ENCODE data around the gene CD22. TPM values are rescaled to one million over a fixed set of nuclear protein-coding genes. Genes with fewer than 3 reads are reported as not detected.
A peak's percentile ranks its signal among the peaks of the same experiment; 100 is the strongest.

Gene CD22
- total RNA-seq, 2 experiments from 2014 or later, result 2.0 to 2.6 TPM

DNA sequence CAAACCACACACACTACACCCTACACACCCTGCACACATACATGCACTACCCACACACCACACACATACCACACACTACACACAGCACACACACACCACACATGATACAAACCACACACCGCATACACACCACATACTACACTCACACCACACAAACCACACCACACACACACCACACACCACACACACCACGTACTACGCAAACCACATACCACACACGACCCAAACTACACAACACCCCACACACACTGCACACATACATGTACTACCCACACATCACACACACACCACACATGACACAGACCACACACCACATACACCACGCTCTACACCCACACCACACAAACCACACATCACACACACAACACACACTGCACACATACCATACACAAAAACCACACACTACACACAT, 30.4 kb upstream of the CD22 start:
- Mint-ChIP-seq H3K4me3 (no peak overlapping the region), H3K36me3 (ENCODE audit: low read depth) (no peaks in the 10 kb centered on the region), H3K27me3 (ENCODE audit: low read depth) (no peaks in the 10 kb centered on the region), H3K9me3 (no peaks in the 10 kb centered on the region), H3K4me1 (ENCODE audit: low read depth) (peaks cover 8% of the 10 kb centered on the region), H3K27ac (no peak overlapping the region)
- DNase-seq, result no peak
- intact Hi-C loops (cut with micrococcal nuclease), result no loop called here
- CTCF ChIA-PET, result no interaction called here

- DNase-seq, result no peak
- intact Hi-C loops (cut with micrococcal nuclease), result no loop called here
- Mint-ChIP-seq H3K9me3 (no peaks in the 10 kb centered on the region), H3K4me3 (no peak overlapping the region), H3K27me3 (ENCODE audit: low read depth) (no peaks in the 10 kb centered on the region), H3K36me3 (ENCODE audit: low read depth) (no peaks in the 10 kb centered on the region), H3K27ac (no peak overlapping the region), H3K4me1 (ENCODE audit: low read depth) (peaks cover 8% of the 10 kb centered on the region)
- CTCF ChIA-PET, result no interaction called here
These were observed 29.3 kb upstream of the CD22 start for GRCh38 chr19:35299523-35300338.

DNA sequence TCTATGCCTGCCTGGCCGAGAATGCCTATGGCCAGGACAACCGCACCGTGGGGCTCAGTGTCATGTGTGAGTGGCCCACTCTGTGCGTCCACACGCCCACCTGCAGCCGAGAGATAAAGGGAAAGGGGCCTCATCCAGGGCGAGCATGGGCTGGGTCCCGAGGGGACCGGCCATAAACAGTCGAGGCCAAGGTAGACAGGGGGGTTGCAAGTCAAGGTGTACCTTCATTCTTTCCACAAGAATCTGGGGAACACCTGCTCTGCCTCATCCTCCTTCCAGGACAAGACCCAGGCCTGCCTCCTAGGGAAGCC, 28.7 kb upstream of the CD22 start:
- CTCF ChIA-PET, result no interaction called here
- H3K36me3 Mint-ChIP-seq (ENCODE audit: low read depth), result no peaks in the 10 kb centered on the region
- H3K9me3 Mint-ChIP-seq, result no peaks in the 10 kb centered on the region
- no peak overlapping the region for H3K27ac Mint-ChIP-seq
- intact Hi-C loops (cut with micrococcal nuclease), result no loop called here
- H3K4me1 Mint-ChIP-seq (ENCODE audit: low read depth), result peaks cover 8% of the 10 kb centered on the region
- DNase-seq, result no peak
- no peaks in the 10 kb centered on the region for H3K27me3 Mint-ChIP-seq (ENCODE audit: low read depth)
- H3K4me3 Mint-ChIP-seq, result no peak overlapping the region

DNA sequence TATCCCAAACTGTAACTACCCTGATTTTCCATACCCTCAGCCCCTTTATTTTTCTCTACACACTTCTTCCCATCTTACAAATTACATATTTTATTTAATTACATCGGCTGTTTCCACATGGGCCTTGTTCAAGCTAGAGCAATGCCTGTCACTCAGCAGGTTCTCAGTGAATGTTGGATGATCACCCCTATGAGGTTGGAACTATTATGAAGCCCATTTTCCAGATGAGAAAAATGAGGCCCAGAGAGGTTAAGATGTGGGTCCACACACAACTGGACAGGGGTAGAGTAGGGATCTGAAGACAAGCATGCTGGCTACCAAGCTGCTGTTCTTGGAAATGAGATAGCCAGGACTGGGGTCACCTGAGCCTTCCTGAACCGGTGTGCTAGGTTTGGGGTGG, 27.0 kb upstream of the CD22 start:
- DNase-seq, result no peak
- intact Hi-C loops (cut with micrococcal nuclease), result no loop called here
- Mint-ChIP-seq H3K36me3 (ENCODE audit: low read depth) (no peaks in the 10 kb centered on the region), H3K4me3 (no peak overlapping the region), H3K9me3 (no peaks in the 10 kb centered on the region), H3K4me1 (ENCODE audit: low read depth) (no peaks in the 10 kb centered on the region), H3K27me3 (ENCODE audit: low read depth) (no peaks in the 10 kb centered on the region), H3K27ac (no peak overlapping the region)
- CTCF ChIA-PET, result interaction anchor here (0.6 kb wide), 2 partner anchors 37 to 126 kb away, joined by 3 to 4 read pairs; no protein-coding TSS in a partner anchor

DNA sequence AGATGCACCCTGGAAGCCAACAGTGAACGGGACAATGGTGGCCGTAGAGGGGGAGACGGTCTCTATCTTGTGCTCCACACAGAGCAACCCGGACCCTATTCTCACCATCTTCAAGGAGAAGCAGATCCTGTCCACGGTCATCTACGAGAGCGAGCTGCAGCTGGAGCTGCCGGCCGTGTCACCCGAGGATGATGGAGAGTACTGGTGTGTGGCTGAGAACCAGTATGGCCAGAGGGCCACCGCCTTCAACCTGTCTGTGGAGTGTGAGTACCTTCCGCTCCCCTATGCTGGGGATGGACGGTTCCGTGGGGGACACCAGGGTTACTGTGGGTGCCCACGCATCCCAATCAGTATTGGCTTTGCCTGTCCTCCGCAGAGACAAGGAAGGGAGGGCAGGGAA, 26.5 kb upstream of the CD22 start:
- intact Hi-C loops (cut with micrococcal nuclease), result no loop called here
- DNase-seq, result no peak
- no peaks in the 10 kb centered on the region for H3K4me1 Mint-ChIP-seq (ENCODE audit: low read depth)
- no peak overlapping the region for H3K27ac Mint-ChIP-seq
- no peaks in the 10 kb centered on the region for H3K36me3 Mint-ChIP-seq (ENCODE audit: low read depth)
- no peak overlapping the region for H3K4me3 Mint-ChIP-seq
- CTCF ChIA-PET, result interaction anchor here (0.6 kb wide), 1 partner anchor 125 kb away, joined by 4 read pairs; no protein-coding TSS in a partner anchor
- H3K27me3 Mint-ChIP-seq (ENCODE audit: low read depth), result no peaks in the 10 kb centered on the region
- H3K9me3 Mint-ChIP-seq, result no peaks in the 10 kb centered on the region

DNA sequence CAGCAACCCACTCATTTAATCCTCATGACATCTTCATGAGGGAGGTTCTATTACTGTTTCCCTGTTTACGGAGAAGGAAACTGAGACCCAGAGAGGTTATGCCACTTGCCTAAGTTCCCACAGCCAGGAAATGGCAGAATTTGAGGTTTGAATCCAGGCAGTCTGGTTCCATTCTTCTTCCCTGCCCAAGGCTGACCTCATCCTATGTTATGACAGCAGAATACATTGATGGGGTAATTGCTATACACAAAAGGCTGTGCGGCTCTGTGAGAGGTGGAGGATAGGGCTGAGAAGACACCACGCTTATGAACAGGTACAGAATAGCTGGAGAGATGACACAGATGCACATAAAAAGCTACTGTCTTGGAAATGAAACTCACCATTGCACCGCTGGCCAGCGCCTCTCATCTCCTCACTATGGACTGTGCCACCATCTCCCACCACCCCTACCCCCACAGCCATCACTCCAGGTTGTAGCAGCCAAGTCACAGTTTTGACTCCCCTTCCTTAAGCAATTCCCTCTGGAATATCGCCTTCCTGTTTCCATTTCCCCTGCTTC, 25.6 kb upstream of the CD22 start:
- no peaks in the 10 kb centered on the region for H3K36me3 Mint-ChIP-seq (ENCODE audit: low read depth)
- H3K4me3 Mint-ChIP-seq, result no peak overlapping the region
- no peak for DNase-seq
- no peaks in the 10 kb centered on the region for H3K27me3 Mint-ChIP-seq (ENCODE audit: low read depth)
- intact Hi-C loops (cut with micrococcal nuclease), result no loop called here
- H3K9me3 Mint-ChIP-seq, result no peaks in the 10 kb centered on the region
- no peaks in the 10 kb centered on the region for H3K4me1 Mint-ChIP-seq (ENCODE audit: low read depth)
- CTCF ChIA-PET, result interaction anchor here (0.5 kb wide), 1 partner anchor 18 kb away, joined by 3 read pairs; no protein-coding TSS in a partner anchor
- H3K27ac Mint-ChIP-seq, result no peak overlapping the region

GRCh38 chr19:35304036-35304435, 25.0 kb upstream of the CD22 start:
- Mint-ChIP-seq H3K27me3 (ENCODE audit: low read depth) (no peaks in the 10 kb centered on the region), H3K9me3 (no peaks in the 10 kb centered on the region), H3K4me3 (no peak overlapping the region), H3K4me1 (ENCODE audit: low read depth) (no peaks in the 10 kb centered on the region), H3K27ac (no peak overlapping the region), H3K36me3 (ENCODE audit: low read depth) (no peaks in the 10 kb centered on the region)
- no peak for DNase-seq
- intact Hi-C loops (cut with micrococcal nuclease), result no loop called here
- CTCF ChIA-PET, result interaction anchor here (0.5 kb wide), 1 partner anchor 17 kb away, joined by 3 read pairs; no protein-coding TSS in a partner anchor

- H3K27me3 Mint-ChIP-seq (ENCODE audit: low read depth), result no peaks in the 10 kb centered on the region
- H3K4me3 Mint-ChIP-seq, result no peak overlapping the region
- CTCF ChIA-PET, result interaction anchor here (0.8 to 1.1 kb wide), 2 partner anchors 17 to 190 kb away, joined by 3 read pairs; no protein-coding TSS in a partner anchor
- no peaks in the 10 kb centered on the region for H3K4me1 Mint-ChIP-seq (ENCODE audit: low read depth)
- H3K36me3 Mint-ChIP-seq (ENCODE audit: low read depth), result no peaks in the 10 kb centered on the region
- DNase-seq, result no peak
- no peaks in the 10 kb centered on the region for H3K9me3 Mint-ChIP-seq
- no peak overlapping the region for H3K27ac Mint-ChIP-seq
- intact Hi-C loops (cut with micrococcal nuclease), result no loop called here
These were observed 23.8 kb upstream of the CD22 start for GRCh38 chr19:35305181-35305580.

DNA sequence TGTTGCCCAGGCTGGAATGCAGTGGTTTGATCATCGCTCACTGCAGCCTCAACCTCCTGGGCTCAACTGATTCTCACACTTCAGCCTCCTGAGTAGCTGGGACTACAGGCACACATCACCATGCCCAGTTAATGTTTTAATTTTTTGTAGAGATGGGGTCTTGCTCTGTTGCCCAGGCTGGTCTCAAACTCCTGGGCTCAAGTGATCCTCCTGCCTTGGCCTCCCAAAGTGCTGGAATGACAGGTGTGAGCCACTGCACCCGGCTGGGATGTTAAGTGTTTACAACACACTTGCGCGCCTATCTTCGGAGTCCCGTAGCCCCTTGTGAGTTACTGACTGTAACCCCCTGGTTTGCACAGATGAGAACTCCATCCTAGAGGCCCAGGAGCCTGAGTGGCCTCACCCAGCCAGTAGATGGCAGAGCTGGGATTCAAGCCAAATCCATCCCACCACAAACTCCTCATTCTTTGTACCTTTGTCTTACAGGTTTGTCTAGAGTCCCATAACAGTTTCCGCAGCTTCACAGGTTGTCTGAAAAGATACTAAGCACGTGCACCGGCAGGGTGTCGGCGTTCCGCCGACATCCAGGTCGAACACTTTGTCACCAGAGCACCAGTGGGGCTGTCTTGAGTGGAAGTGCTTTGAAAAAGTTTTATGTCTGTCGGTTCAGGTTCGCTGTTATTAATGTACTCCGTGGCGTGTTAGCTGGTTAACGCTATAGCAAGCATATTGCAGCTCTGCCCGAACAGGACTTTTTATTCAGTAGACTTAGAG, 22.3 kb upstream of the CD22 start:
- Mint-ChIP-seq H3K9me3 (no peaks in the 10 kb centered on the region), H3K4me1 (ENCODE audit: low read depth) (no peaks in the 10 kb centered on the region), H3K4me3 (no peak overlapping the region), H3K36me3 (ENCODE audit: low read depth) (no peaks in the 10 kb centered on the region), H3K27me3 (ENCODE audit: low read depth) (no peaks in the 10 kb centered on the region), H3K27ac (no peak overlapping the region)
- CTCF ChIA-PET, result interaction anchor here (0.7 kb wide), 2 partner anchors 11 to 360 kb away, joined by 3 read pairs; no protein-coding TSS in a partner anchor
- intact Hi-C loops (cut with micrococcal nuclease), result loop anchor here (2.0 kb wide), 1 partner anchor 40 kb away; the partner anchor contains the start of gene FFAR1
- peak; percentile 52 for DNase-seq

- CTCF ChIA-PET, result no interaction called here
- Mint-ChIP-seq H3K9me3 (no peaks in the 10 kb centered on the region), H3K4me1 (ENCODE audit: low read depth) (no peaks in the 10 kb centered on the region), H3K27me3 (ENCODE audit: low read depth) (no peaks in the 10 kb centered on the region), H3K36me3 (ENCODE audit: low read depth) (no peaks in the 10 kb centered on the region), H3K4me3 (no peak overlapping the region), H3K27ac (no peak overlapping the region)
- intact Hi-C loops (cut with micrococcal nuclease), result loop anchor here (2.0 kb wide), 1 partner anchor 39 kb away; the partner anchor contains the start of gene FFAR1
- DNase-seq, result no peak
These were observed 21.1 kb upstream of the CD22 start for GRCh38 chr19:35307931-35308330.

- no peaks in the 10 kb centered on the region for H3K4me1 Mint-ChIP-seq (ENCODE audit: low read depth)
- no peak overlapping the region for H3K27ac Mint-ChIP-seq
- intact Hi-C loops (cut with micrococcal nuclease), result no loop called here
- H3K36me3 Mint-ChIP-seq (ENCODE audit: low read depth), result no peaks in the 10 kb centered on the region
- no peak for DNase-seq
- no peaks in the 10 kb centered on the region for H3K27me3 Mint-ChIP-seq (ENCODE audit: low read depth)
- H3K4me3 Mint-ChIP-seq, result no peak overlapping the region
- H3K9me3 Mint-ChIP-seq, result no peaks in the 10 kb centered on the region
- CTCF ChIA-PET, result no interaction called here
These were observed 20.1 kb upstream of the CD22 start for GRCh38 chr19:35308910-35309309.

GRCh38 chr19:35309481-35310279, 19.3 kb upstream of the CD22 start:
- CTCF ChIA-PET, result no interaction called here
- Mint-ChIP-seq H3K4me3 (no peak overlapping the region), H3K27me3 (ENCODE audit: low read depth) (no peaks in the 10 kb centered on the region), H3K9me3 (no peaks in the 10 kb centered on the region), H3K27ac (no peak overlapping the region), H3K4me1 (ENCODE audit: low read depth) (no peaks in the 10 kb centered on the region), H3K36me3 (ENCODE audit: low read depth) (no peaks in the 10 kb centered on the region)
- intact Hi-C loops (cut with micrococcal nuclease), result no loop called here
- no peak for DNase-seq
